ENCODE measurements around the gene GALNT18. TPM values are rescaled to one million over a fixed set of nuclear protein-coding genes. Genes with fewer than 3 reads are reported as not detected.

The GALNT18 gene
- total and polyA plus RNA-seq, 3 experiments from 2014 or later: 1.3 TPM; not detected in 1

DNA sequence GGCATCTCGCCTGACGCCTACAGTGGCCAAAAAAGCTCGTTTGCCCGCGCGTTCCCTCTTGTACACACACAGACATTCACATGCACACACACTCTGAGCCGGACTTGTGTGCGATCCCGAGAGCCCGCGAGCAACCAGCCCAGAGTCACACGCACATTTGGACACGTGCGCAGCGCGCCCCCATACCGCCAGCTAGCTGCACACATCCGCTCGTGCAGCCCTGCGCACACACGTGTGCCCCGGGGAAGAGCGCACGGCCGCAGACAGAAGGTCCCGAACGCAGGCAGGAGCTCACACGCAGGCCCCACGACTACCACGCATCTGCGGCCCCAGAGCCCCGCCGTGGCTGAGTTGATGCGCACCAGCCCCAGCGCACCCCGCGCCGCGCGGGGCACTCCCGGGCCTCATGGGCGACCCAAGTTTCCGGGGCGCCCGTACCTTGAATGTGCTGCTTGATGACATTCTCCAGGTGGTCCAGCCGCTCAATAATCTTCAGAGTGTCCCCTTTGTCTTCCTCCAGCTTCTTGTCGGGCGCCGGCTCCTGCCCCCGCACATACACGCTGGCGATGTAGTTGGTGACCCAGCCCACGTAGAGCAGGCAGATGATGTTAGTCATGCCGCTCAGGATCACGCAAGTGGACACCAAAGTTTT, 758 bp downstream of the GALNT18 start:
- H3K4me3 ChIP-seq (ENCODE audit: low read length): peak overlapping the region; percentile 12
- H3K36me3 ChIP-seq (ENCODE audit: insufficient read depth, low read length): no peaks in the 10 kb centered on the region
- Mint-ChIP-seq H3K27me3 (peaks cover 20 to 58% of the 10 kb centered on the region in 2 donors), H3K4me1 (peaks cover 0 to 18% (median 7%) of the 10 kb centered on the region in 3 donors), H3K9me3 (no peaks in the 10 kb centered on the region), H3K27ac (no peak overlapping the region), H3K36me3 (no peaks in the 10 kb centered on the region), H3K4me3 (peak overlapping the region in 5 of 7 donors; percentile 24 to 60 (median 41))
- H3K27ac ChIP-seq (ENCODE audit: low read depth, low read length): no peak overlapping the region
- no peaks in the 10 kb centered on the region for H3K9me3 ChIP-seq (ENCODE audit: low read length)
- H3K4me1 ChIP-seq (ENCODE audit: insufficient read depth, low read length): no peaks in the 10 kb centered on the region
- POLR2A ChIA-PET: no interaction called here
- CTCF ChIA-PET: interaction anchor here (0.6 kb wide), 1 partner anchor 28 kb away, joined by 3 read pairs; no protein-coding TSS in a partner anchor
- H3K27me3 ChIP-seq (ENCODE audit: insufficient read depth, low read length, poor library complexity, severe bottlenecking): peaks cover 9% of the 10 kb centered on the region
- no peak for DNase-seq

GRCh38 chr11:11620173-11620920, 1.5 kb downstream of the GALNT18 start:
- Mint-ChIP-seq H3K4me1 (peaks cover 0 to 18% (median 7%) of the 10 kb centered on the region in 3 donors), H3K4me3 (peak overlapping the region in 3 of 7 donors; percentile 15 to 44 (median 25)), H3K27me3 (peaks cover 20 to 56% of the 10 kb centered on the region in 2 donors), H3K27ac (no peak overlapping the region), H3K9me3 (no peaks in the 10 kb centered on the region), H3K36me3 (no peaks in the 10 kb centered on the region)
- POLR2A ChIA-PET: no interaction called here
- H3K4me1 ChIP-seq (ENCODE audit: insufficient read depth, low read length): no peaks in the 10 kb centered on the region
- peaks cover 9% of the 10 kb centered on the region for H3K27me3 ChIP-seq (ENCODE audit: insufficient read depth, low read length, poor library complexity, severe bottlenecking)
- no peak for DNase-seq
- H3K9me3 ChIP-seq (ENCODE audit: low read length): no peaks in the 10 kb centered on the region
- CTCF ChIA-PET: no interaction called here
- peak overlapping the region; percentile 12 for H3K4me3 ChIP-seq (ENCODE audit: low read length)
- no peaks in the 10 kb centered on the region for H3K36me3 ChIP-seq (ENCODE audit: insufficient read depth, low read length)
- no peak overlapping the region for H3K27ac ChIP-seq (ENCODE audit: low read depth, low read length)

- Mint-ChIP-seq H3K9me3 (no peaks in the 10 kb centered on the region), H3K27me3 (peaks cover 20 to 49% of the 10 kb centered on the region in 2 donors), H3K4me3 (no peak overlapping the region), H3K27ac (no peak overlapping the region), H3K4me1 (peaks cover 0 to 18% (median 7%) of the 10 kb centered on the region in 3 donors), H3K36me3 (no peaks in the 10 kb centered on the region)
- H3K36me3 ChIP-seq (ENCODE audit: insufficient read depth, low read length): no peaks in the 10 kb centered on the region
- no peak for DNase-seq
- H3K27me3 ChIP-seq (ENCODE audit: insufficient read depth, low read length, poor library complexity, severe bottlenecking): peaks cover 9% of the 10 kb centered on the region
- CTCF ChIA-PET: no interaction called here
- H3K4me3 ChIP-seq (ENCODE audit: low read length): no peak overlapping the region
- POLR2A ChIA-PET: no interaction called here
- no peak overlapping the region for H3K27ac ChIP-seq (ENCODE audit: low read depth, low read length)
- H3K9me3 ChIP-seq (ENCODE audit: low read length): no peaks in the 10 kb centered on the region
- no peaks in the 10 kb centered on the region for H3K4me1 ChIP-seq (ENCODE audit: insufficient read depth, low read length)
Observed at GRCh38 chr11:11618973-11619435, 2.8 kb downstream of the GALNT18 start.

DNA sequence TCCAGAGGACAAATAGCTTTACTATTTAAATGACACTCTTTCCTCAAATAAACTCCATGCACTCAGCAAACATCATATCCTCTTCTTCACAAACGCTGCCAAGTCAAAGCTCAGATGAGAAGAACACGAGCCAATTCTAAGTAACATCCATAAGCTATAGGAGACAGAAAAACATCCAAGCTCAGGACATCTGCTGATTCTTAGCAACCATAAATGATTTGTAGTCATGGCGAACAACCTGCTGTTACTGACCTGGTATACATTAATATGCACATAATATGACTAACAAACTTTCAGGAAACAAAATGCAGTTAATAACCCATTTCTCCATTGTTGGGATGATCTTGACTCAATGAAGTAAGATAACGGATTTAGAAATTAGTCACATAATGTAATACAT, 6.7 kb downstream of the GALNT18 start:
- Mint-ChIP-seq H3K27me3 (peaks cover 17 to 62% of the 10 kb centered on the region in 2 donors), H3K4me1 (peaks cover 0 to 4% (median 2%) of the 10 kb centered on the region in 3 donors), H3K36me3 (no peaks in the 10 kb centered on the region), H3K4me3 (no peak overlapping the region), H3K9me3 (no peaks in the 10 kb centered on the region), H3K27ac (no peak overlapping the region)
- Histone ChIP-seq H3K27me3 (ENCODE audit: insufficient read depth, low read length, poor library complexity, severe bottlenecking) (peaks cover 9% of the 10 kb centered on the region), H3K36me3 (ENCODE audit: insufficient read depth, low read length) (no peaks in the 10 kb centered on the region), H3K4me3 (ENCODE audit: low read length) (no peak overlapping the region), H3K4me1 (ENCODE audit: insufficient read depth, low read length) (no peaks in the 10 kb centered on the region), H3K27ac (ENCODE audit: low read depth, low read length) (no peak overlapping the region), H3K9me3 (ENCODE audit: low read length) (no peaks in the 10 kb centered on the region)
- CTCF ChIA-PET: no interaction called here
- no peak for DNase-seq
- POLR2A ChIA-PET: no interaction called here

DNA sequence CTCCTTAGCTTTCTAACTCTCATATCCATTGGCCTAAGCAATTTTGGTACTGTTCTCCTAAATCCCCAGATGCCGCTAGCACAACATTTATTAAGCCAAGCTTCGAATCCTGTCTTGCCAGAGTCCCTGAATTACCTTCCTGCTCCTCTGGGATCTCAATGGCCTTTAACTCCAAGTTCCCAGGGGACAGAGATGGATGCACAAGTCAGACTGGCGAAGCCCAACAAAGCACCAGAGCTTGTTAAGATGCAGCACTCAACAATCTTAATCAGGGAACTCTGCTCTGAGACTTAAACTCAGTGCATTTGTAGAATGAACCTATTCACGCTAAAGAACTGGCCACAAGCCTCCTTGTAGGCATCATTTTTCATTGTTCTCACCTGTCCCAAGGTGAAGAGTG, 9.4 kb downstream of the GALNT18 start:
- Mint-ChIP-seq H3K27ac (no peak overlapping the region), H3K36me3 (no peaks in the 10 kb centered on the region), H3K4me1 (no peaks in the 10 kb centered on the region), H3K9me3 (no peaks in the 10 kb centered on the region), H3K27me3 (peaks cover 21 to 48% of the 10 kb centered on the region in 2 donors), H3K4me3 (no peak overlapping the region)
- Histone ChIP-seq H3K36me3 (ENCODE audit: insufficient read depth, low read length) (no peaks in the 10 kb centered on the region), H3K4me3 (ENCODE audit: low read length) (no peak overlapping the region), H3K27me3 (ENCODE audit: insufficient read depth, low read length, poor library complexity, severe bottlenecking) (no peaks in the 10 kb centered on the region), H3K9me3 (ENCODE audit: low read length) (no peaks in the 10 kb centered on the region), H3K27ac (ENCODE audit: low read depth, low read length) (no peak overlapping the region), H3K4me1 (ENCODE audit: insufficient read depth, low read length) (no peaks in the 10 kb centered on the region)
- POLR2A ChIA-PET: no interaction called here
- CTCF ChIA-PET: no interaction called here
- no peak for DNase-seq

DNA sequence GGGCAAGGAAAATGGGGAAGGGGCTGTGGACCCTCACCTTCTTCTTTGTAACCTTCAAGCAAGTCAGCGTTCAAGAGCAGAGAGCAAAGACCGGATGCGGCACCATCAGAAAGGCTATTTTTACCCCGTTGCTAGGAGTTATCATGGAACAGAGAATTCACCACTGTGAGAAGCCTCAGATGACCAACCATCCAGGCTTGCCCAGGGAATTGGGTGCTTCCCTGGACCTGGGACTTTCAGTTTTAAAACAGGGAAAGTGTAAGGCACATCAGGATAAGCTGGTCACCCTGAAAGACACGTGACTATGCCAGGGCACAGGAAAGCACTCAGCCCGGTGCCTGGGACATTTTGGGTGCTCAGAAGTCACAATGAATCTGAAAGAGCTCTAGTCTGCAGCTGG, 10.4 kb downstream of the GALNT18 start:
- Mint-ChIP-seq H3K4me3 (no peak overlapping the region), H3K9me3 (no peaks in the 10 kb centered on the region), H3K4me1 (no peaks in the 10 kb centered on the region), H3K27ac (no peak overlapping the region), H3K36me3 (no peaks in the 10 kb centered on the region), H3K27me3 (peaks cover 21 to 45% of the 10 kb centered on the region in 2 donors)
- DNase-seq: no peak
- no peaks in the 10 kb centered on the region for H3K27me3 ChIP-seq (ENCODE audit: insufficient read depth, low read length, poor library complexity, severe bottlenecking)
- H3K27ac ChIP-seq (ENCODE audit: low read depth, low read length): no peak overlapping the region
- ChIA-PET CTCF (no interaction called here), POLR2A (no interaction called here)
- H3K36me3 ChIP-seq (ENCODE audit: insufficient read depth, low read length): no peaks in the 10 kb centered on the region
- no peak overlapping the region for H3K4me3 ChIP-seq (ENCODE audit: low read length)
- no peaks in the 10 kb centered on the region for H3K9me3 ChIP-seq (ENCODE audit: low read length)
- H3K4me1 ChIP-seq (ENCODE audit: insufficient read depth, low read length): no peaks in the 10 kb centered on the region

DNA sequence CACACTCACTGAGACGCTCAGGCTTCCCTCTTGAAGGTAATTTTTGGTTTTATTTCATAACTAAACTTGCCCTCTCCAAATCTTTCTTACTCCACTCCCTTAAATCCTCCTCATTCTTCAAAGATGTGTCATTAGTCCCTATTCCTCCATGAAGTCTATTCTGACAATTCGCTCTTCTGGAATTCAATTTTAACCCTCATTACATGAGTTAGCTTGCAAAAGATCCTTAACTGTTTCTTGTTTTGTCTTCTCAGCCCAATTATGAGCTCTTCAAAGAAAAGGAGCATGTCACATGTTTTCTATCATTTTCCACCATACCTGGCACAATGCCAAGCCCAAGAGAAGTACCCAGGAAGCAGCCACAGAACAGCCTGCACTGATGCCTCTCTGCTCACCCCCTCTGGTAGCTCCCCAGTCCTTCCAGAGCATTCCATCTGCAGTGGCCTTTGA, 13.0 kb downstream of the GALNT18 start:
- no peaks in the 10 kb centered on the region for H3K4me1 ChIP-seq (ENCODE audit: insufficient read depth, low read length)
- H3K27ac ChIP-seq (ENCODE audit: low read depth, low read length): no peak overlapping the region
- no peaks in the 10 kb centered on the region for H3K9me3 ChIP-seq (ENCODE audit: low read length)
- no peaks in the 10 kb centered on the region for H3K4me1 Mint-ChIP-seq
- ChIA-PET POLR2A (no interaction called here), CTCF (no interaction called here)
- no peaks in the 10 kb centered on the region for H3K36me3 ChIP-seq (ENCODE audit: insufficient read depth, low read length)
- H3K27ac Mint-ChIP-seq: no peak overlapping the region
- H3K9me3 Mint-ChIP-seq: no peaks in the 10 kb centered on the region
- H3K27me3 ChIP-seq (ENCODE audit: insufficient read depth, low read length, poor library complexity, severe bottlenecking): no peaks in the 10 kb centered on the region
- no peak for DNase-seq
- H3K4me3 ChIP-seq (ENCODE audit: low read length): no peak overlapping the region
- no peak overlapping the region for H3K4me3 Mint-ChIP-seq
- no peaks in the 10 kb centered on the region for H3K36me3 Mint-ChIP-seq
- peaks cover 22 to 53% of the 10 kb centered on the region in 2 donors for H3K27me3 Mint-ChIP-seq

DNA sequence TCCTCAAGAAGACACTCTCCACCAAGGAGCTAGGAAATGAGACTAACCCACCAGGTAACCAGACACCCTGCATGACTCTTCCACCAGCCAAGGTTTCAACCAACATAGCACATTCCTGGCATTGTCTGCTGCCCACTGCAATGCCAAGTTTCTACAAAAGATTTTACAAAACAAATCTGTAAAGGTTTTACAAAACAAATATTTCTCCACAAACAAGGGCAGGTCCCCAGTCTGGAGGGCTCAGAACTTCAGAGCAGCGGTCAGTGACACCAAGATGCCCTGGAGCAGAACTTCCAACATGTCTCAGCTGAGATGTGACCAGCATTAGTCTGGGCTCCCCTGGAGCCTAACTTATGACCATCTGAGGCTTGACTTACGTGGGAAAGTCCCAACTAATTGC, 14.0 kb downstream of the GALNT18 start:
- no peak for DNase-seq
- POLR2A ChIA-PET: no interaction called here
- Mint-ChIP-seq H3K27ac (no peak overlapping the region), H3K27me3 (peaks cover 20 to 49% of the 10 kb centered on the region in 2 donors), H3K9me3 (no peaks in the 10 kb centered on the region), H3K36me3 (no peaks in the 10 kb centered on the region), H3K4me3 (no peak overlapping the region), H3K4me1 (no peaks in the 10 kb centered on the region)
- Histone ChIP-seq H3K27ac (ENCODE audit: low read depth, low read length) (no peak overlapping the region), H3K4me1 (ENCODE audit: insufficient read depth, low read length) (no peaks in the 10 kb centered on the region), H3K36me3 (ENCODE audit: insufficient read depth, low read length) (no peaks in the 10 kb centered on the region), H3K4me3 (ENCODE audit: low read length) (no peak overlapping the region), H3K9me3 (ENCODE audit: low read length) (no peaks in the 10 kb centered on the region), H3K27me3 (ENCODE audit: insufficient read depth, low read length, poor library complexity, severe bottlenecking) (no peaks in the 10 kb centered on the region)
- CTCF ChIA-PET: no interaction called here
